ENCODE results near the gene PDZRN4. TPM values are rescaled to one million over a fixed set of nuclear protein-coding genes. Genes with fewer than 3 reads are reported as not detected.

The PDZRN4 gene
- total RNA-seq, 1 donor from 2014 or later = not detected

DNA sequence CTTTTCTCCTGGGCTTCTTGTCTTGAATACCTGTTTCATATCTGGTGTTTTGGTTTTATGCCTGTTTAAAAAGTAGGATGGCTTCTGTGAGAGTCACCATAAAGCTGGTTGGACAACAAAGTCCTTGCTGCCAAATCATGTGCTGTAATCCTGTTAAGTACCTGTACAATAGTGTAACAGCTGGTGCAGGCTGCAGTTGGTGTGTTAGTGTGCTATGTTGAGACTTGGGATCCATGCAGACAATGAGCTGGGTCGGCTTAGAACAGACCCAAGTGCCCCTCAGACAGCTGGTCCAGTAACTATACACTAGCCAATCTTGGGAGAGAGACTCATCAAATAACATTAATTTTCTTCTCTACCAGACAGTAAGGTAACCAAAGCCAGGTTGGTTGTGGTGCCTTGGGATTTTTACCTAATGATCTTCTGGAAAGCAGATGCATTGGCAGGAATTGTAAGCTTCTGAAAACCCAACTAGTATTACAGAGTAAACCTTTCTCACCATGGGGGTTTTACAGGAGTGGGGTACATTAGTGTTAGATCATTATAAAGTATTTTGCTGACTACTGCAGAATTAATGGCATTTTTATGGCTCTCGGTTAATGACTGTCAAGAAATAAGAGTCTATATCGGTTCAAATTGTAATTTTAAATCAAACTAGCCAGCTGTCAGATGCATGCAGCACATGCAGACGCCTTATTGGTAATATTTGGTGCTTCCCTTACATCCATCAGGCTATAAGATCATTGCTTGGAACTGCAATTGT, 231.2 kb downstream of the PDZRN4 start:
- DNase-seq (ENCODE audit: missing footprints) (peak; percentile 37), ATAC-seq (no peak)
- intact Hi-C loops (cut with DNase I) = no loop called here

DNA sequence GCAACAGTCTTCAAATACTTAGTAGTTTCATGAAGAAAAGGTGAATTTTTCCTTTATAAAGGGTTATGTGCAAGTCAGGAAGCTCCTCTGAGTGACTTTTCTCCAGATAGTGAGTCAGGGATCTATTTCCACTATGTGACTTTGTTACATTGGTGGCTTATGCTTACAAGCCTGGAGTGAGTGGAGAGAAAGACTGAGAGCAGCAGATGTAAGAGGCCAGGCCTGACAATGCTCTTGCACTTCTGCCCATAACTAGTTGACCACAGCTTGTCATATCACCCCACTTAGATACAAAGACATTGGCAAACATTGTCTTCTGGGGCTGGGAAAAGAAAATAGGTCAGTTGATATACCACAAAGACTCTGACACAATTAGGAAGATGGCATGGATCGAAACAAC, 236.5 kb downstream of the PDZRN4 start:
- DNase-seq (ENCODE audit: missing footprints) = no peak
- no peak for ATAC-seq
- intact Hi-C loops (cut with DNase I) = no loop called here

DNA sequence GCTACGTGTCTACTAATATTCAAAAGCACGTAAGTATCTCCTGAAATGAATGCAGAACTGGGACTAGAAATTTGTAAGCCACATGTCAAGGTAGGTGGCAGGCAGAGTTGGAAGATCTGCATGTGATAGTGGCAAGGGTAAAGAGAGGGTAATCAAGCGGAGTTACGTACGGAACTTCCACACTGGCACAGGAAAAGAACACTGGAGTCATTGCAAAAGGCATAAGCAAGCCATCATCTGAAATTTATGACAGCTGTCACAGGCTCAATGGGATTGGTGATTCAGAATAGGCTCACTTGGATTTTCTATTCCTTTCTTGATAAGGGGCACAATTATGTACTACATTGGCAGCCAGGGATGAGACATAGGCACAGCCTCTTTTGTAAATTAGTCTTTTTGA, 245.3 kb downstream of the PDZRN4 start:
- DNase-seq (ENCODE audit: missing footprints) (no peak), ATAC-seq (no peak)
- intact Hi-C loops (cut with DNase I) = no loop called here

DNA sequence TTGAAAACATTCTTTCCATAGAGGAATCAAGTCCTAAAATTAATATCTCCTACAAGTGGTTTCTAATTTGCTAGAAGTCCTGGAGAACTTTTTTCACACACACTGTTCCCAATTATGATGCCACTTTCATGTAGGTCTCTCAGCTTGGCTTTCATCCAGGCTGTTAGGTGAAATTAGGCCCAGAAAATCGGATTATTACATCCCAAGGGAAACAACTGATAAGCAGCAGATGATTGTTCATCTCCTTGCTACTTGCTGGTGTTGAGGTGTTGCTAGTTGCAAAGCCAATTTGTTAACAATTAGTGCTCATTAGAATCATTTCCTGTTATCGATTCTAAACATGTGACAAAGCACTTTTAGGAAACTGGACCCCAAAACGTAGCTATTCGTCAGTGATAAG, 248.0 kb downstream of the PDZRN4 start:
- ATAC-seq (no peak), DNase-seq (ENCODE audit: missing footprints) (no peak)
- intact Hi-C loops (cut with DNase I) = no loop called here

DNA sequence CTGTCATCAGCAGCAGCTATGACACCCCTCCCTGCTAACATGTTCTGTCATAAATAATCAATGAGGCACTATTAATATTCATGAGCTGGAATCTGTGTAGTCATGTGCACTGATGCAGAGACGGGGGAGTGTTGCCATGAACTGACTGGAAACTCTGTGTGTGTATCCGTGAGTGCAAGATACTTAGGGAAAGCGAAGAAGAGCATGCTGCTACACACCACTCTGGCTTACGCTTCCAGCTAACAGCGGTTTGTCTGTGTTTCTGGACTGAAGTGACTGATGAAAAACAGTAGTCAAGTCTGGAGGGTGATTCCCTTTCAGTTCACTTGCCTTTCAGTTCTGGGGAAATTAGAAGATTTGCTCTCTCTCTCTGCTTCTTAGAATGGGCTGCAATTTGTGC, 249.4 kb downstream of the PDZRN4 start:
- no peak for ATAC-seq
- intact Hi-C loops (cut with DNase I) = no loop called here
- DNase-seq (ENCODE audit: missing footprints) = no peak

DNA sequence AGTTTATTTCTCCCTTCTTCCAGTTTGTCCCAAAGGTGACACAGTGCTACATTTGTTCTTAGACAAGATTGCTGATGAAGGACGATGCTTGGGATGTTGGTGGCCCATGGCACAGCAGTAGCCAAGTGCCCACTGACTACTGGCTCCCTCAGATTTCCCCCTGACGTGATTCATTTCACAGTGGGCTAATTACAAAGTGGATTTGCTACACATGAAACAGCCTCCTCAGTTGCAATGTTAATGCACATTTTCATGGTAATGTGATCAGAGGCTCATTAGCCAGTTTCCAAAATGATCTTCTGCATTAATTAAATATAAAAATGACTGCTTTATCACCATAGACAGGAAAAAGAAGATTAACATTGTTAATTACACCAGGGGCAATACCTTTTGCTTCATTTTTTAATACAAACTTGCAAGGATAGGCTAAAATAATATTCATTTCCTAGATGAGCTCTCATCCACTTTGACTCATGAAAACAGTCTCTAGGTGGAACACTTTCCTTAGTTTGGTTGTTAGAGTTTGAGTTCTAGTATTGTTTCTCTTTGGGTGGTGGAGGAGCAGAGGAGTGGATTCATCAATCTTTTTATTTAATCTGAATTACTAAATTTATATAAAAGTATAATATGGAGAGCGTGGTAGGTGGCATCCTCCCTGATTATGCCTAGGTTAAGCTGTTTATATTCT, 250.9 kb downstream of the PDZRN4 start:
- intact Hi-C loops (cut with DNase I) = no loop called here
- no peak for ATAC-seq
- DNase-seq (ENCODE audit: missing footprints) = no peak

DNA sequence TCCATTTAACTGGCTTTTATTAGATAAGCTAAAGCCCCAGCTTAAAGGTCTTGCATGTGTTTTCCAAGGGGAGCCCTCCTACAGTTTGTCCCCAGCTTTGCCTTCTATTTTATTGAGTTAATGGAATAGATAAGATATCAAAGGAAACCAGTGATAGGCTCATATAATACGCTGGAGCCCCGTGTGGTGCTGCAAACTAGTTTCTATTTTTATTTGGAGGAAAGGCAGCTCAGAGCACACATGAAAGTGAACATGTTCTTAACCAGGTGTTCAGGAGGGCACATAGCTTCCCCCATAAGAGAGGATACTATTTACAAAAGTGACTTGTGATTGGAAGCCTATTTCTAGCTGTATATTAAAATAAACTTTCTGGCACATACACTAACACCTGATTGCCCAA, 251.7 kb downstream of the PDZRN4 start:
- intact Hi-C loops (cut with DNase I) = no loop called here
- no peak for ATAC-seq

DNA sequence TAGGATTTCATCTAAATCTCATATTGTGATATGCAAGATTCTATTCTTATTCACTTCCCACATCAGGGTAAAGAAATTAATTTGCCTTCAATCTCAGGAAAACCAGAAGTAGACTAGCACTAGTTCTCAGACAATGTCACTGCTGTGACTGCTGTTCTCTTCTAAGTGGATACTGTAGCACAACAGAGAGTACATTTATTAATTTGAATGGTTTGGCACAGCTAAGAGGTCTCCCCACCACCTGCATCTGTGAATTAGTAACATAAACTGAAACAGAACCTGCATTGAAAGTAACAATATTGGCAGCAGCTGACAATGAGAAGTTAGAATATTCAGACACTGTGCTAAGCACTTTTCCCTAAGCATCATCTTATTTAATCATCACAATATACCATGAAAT, 253.1 kb downstream of the PDZRN4 start:
- DNase-seq (ENCODE audit: missing footprints) (no peak), ATAC-seq (no peak)
- intact Hi-C loops (cut with DNase I) = no loop called here

More for the DNA sequence above, 251.7 kb downstream of the PDZRN4 start:
- no peak for DNase-seq (ENCODE audit: missing footprints)

DNA sequence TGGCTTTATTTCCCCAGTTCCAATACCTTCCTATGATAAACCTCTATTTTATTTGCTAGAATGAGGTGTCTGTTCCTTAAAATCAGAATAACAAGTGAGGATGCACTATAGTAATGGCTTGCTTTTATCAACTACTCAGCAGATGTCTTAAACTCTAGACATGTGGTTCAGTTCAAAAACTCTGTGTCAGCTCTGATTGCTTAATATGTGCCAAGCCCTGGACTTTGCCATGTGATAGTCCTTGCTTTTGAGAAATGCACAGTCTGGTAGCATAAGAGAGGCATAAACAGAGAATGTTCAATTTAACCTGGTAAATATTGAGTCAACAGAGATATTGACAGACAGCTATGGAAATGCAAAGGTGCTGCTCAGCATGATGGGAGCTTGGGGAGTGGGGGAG, 254.8 kb downstream of the PDZRN4 start:
- no peak for ATAC-seq
- intact Hi-C loops (cut with DNase I) = no loop called here
- DNase-seq (ENCODE audit: missing footprints) = no peak

DNA sequence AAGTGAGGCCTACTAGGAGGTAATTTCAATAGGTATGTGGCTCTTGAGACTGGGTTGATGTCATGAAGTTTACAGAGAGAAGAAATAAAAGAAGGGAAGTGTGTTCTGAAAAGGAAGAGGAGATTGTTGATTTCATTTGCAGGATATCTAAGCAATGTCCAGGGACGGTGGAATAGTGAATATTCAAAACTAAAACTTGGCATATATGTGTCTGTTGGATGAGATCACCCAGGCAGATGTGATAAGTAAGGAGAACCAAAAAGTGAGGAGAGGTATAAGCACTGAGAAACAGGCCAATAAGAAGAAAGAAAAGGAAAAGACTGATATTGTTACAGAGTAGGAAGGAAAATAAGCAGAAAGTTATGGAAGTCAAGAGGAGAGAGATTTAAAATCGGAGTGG, 255.6 kb downstream of the PDZRN4 start:
- intact Hi-C loops (cut with DNase I) = no loop called here
- ATAC-seq (no peak), DNase-seq (ENCODE audit: missing footprints) (no peak)

DNA sequence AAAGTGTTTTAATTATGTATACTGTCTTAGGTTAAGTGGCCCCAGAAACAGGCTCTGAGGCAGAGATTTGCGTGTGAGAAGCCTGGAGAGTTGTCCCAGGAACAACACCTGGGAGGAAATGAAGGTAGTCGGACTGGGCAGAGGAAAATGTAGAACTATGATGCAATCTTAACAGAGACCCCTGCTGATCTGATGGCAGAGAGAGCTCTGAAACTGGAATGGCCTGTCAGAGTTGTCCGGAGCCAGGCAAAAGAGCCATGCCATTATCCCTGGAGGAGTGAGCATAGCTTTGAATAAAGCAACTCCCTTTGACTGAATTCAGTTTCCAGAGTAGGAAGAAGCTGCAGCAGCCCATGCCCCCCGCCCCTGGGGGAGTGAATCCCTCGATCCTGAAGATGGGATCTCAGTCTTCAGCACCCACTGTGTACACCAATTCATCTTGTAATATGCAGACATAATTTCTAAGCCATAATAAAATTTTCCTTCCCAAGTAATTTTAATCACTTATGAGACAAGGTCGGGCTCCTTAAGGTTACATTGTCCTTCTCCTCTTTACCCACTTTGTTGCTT, 264.8 kb downstream of the PDZRN4 start:
- ATAC-seq = no peak
- DNase-seq (ENCODE audit: missing footprints) = no peak
- intact Hi-C loops (cut with DNase I) = no loop called here

DNA sequence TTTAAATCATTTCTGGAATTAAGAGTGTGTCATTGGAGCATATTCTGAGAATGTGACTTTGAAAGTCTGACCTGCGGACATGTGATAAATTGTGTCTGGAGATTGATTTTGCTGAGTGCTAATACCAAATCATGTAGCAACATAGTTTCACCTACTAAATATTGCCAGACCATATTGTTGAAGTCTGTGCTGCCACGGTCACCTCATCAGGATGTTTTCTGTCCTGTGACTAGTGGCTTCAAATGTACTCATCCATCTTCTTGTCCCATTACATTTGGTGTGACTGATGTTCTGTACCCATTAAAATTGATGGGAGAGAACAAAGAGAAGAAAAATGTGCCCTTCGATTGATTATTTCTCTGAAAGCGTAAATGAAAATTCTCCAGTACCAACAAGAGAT, 265.3 kb downstream of the PDZRN4 start:
- no peak for ATAC-seq
- intact Hi-C loops (cut with DNase I) = no loop called here
- DNase-seq (ENCODE audit: missing footprints) = no peak

DNA sequence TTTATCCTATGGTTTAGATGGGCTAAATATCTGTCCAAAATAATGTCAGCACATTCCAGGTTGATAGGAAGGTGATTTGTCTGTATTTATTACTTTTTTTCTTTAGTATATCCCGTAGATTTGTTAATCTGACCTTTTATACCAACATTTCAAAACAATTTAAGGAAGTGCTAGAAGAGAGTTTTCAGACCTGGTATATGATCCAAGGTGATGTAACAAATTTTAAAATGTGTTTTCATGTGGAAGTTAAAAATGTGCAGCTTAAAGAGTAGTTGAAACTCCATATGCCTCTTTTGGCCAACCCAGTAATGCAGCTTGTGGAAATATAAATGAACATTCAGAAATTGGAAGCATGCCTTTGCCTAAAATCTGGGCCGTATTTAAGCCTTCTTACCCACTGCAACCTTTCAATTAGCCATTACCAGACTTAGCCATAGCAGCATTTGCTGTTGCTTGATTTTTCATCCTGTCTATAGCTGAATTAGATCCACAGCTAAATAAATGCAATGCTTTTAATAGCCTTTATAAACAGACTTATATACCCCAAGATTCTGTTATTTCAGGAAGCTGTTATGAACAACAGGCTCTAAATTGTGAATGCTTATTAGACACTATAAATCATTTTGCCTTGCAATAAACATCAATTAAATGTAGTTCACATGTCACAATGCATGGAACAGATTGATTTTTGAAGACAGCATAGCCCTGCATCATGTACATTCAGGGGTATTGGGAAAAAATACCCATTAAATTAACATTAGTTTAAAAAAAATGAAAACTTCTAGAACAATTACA, 271.2 kb downstream of the PDZRN4 start:
- intact Hi-C loops (cut with DNase I) = no loop called here
- ATAC-seq (no peak), DNase-seq (ENCODE audit: missing footprints) (no peak)

DNA sequence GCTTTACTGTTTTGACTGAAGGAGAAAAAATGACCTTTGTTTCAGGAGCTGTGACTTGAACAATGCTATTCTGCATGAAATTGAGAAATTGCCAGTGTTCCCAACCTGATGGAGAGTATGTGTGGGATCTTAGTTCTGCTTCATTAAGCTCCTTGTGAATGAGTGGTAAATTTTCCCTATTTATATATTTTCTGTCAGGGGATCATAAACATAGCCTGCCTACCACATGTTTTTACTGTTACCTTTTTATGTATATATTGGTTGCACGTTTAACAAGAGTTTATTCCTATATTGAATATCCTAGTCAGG, 271.7 kb downstream of the PDZRN4 start:
- ATAC-seq (no peak), DNase-seq (ENCODE audit: missing footprints) (no peak)
- intact Hi-C loops (cut with DNase I) = no loop called here

DNA sequence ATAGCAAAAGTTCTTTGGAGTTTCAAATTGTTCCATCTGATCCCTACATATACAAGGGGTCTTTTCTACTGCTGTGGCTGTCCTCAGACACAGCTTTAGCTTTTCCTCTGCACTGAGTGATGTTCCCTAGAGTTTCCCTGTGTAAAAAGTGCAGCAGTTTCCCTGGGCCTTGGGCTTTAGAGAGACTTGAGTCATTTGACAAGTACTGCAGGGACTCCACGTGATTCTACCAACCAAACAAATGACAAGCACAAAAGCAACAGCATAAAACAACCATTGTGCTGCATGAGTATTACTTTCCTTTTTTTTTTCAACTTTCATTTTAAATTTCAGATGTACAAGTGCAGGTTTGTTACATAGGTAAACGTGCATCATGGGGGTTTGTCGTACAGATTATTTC, 272.8 kb downstream of the PDZRN4 start:
- ATAC-seq (no peak), DNase-seq (ENCODE audit: missing footprints) (no peak)
- intact Hi-C loops (cut with DNase I) = no loop called here

DNA sequence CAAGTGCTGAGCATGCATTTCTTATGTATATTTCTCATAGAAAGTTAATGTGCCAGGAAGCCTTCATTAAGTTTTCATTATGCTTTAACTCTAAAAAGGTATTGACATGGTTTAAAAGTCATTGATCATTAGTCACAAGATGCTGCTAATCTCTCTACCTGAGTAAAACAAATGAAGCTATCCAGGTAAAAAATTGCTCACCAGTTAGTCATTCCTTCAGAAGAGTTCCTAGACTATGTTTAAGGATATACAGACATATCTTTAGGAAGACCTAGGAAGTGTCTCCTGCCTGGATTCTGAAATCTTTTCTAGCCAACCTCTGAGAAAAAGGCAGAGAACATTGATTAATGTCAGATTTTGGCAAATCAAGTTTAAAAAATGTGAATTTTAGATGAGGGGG, 274.2 kb downstream of the PDZRN4 start:
- DNase-seq (ENCODE audit: missing footprints) = no peak
- intact Hi-C loops (cut with DNase I) = no loop called here
- no peak for ATAC-seq

DNA sequence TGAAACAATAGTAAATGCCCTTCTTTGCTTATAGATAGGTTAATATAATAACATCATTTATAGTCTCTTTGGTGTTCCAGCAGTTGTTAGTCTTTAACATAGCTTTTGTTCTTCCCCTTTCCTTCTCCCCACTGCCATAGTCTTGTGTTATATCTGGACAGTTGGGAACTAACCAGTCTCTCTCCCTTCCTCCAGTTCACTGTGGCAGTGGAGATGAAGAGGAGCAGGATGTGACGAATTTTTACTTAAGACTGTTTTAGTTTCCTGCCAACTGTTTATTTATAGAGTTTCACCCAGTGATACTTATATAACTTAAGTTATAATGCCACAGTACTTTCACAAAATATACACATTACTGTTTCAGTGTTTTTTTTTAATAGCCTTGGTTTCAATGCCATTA, 277.4 kb downstream of the PDZRN4 start:
- ATAC-seq = no peak
- DNase-seq (ENCODE audit: missing footprints) = no peak
- intact Hi-C loops (cut with DNase I) = no loop called here

DNA sequence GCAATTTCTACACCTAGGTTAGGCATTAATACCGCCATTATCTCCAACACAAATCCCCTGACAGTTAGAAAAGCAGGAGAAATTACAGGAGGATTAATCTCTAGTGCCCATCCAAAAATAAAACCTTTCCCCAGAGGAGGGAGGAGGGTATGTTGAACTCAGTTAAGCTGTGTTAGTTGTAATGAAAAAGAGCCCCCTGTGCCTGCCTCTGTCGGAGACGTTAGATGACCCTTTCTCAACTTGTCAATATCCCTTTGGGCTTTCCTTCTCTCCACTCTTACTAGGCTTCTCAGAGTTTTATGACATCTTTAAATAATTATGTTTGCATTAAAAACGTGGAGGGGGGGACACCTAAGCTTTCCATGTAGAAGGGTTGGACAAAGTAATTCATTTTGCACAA, 278.2 kb downstream of the PDZRN4 start:
- intact Hi-C loops (cut with DNase I) = no loop called here
- DNase-seq (ENCODE audit: missing footprints) (no peak), ATAC-seq (no peak)

DNA sequence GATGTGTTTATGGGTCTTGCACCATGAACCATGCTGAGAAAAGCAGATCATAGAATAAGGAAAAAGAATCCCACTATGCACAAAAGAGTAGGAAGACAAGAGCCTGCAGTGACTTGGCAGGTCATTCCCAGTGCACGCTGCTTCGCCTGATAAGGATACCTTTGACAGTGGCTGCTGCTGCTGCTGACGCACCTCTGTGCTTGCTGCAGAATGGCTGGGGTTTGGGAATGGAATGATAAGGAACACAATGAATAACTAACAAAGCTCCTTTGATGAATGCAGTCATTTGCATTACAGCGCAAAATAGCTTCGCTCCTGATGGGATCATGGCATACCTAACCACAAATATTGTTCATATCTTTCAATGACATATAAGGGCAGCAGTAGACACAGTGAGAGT, 278.7 kb downstream of the PDZRN4 start:
- ATAC-seq (no peak), DNase-seq (ENCODE audit: missing footprints) (no peak)
- intact Hi-C loops (cut with DNase I) = no loop called here

All from Right ventricle myocardium inferior (tissue), 1 donor.